T-helper 9 cell (primary cell): ENCODE results near the gene GZMA.

ENCODE experiments used
- DNase-seq: peaks from one replicate; pipeline ENCODE4 v3.0.0-alpha.2; 2020

GZMA gene

DNA sequence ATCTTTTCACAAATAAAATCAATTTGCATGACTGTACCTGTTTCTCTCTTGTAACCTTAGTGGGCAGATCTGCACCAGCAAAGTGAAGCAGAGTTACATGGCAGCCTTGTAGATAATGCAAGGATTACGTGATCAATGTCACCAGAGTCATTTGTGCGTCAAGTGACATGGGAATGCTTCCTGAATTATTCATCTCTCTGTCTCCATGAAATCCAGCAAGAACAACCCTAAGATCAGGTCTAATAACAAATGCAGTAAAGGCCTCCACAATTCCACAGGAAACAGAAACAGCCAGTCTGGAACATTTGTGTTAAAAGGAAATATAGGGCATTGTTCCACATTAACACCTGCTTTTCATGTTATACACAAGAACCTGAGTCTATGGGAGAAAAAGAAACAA, 7.8 kb downstream of the GZMA start:
- no peak for DNase-seq

DNA sequence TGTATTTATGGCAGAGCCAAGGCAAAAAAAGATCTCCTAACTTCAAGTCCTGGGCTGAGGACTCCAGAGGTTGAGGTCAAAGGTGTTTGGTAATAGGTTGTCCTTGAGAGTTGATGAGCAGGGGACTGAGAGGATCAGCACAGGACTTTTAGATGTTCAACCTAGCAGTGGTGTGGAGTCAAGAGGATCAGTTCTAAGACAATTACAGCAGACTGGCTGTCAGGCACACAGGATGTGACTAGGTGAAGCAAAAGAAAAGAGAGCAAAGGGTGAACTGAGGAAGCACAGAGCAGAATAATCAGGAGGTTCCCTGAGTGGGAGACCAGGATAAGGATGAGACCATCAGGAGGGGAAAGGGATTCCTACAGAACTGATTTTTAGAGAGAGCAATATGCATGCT, 10.9 kb downstream of the GZMA start:
- DNase-seq, result no peak

DNA sequence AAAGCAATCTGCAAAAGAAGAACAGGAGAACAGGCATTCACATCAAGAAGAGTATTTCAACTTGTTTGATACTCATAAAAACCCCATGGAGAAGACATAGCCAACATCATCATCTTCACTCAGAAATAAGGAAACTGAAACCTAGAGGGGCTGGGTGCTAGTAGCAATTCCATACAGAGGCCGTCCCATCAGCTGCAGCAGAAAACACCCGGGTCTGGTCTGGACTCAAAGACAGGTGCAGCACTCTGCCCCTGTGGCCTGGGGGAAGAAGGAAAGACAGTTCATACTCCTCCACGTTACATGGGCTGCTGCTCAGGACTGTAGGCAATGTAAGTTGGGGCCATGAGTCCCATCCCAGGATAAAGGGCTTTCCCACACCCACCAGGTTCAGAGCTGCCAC, 11.6 kb downstream of the GZMA start:
- no peak for DNase-seq

DNA sequence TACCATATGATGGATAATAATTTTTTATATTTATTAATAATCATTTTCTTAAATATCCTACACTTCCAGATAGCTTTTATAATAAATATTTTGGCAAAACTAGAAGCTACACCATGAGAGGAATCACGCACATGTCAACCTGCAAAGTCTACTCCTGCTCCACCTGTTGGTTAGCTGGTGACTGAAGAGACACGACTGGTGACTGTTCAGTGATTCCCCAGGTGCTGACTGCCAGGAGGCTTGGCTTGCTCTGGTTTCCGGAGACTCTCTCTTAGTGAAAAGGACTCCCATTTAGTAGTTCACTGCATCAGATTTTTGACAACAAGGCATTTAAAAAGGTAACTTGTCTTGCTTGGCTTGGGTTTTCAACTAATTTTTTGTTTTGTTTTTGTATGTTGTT, 20.9 kb downstream of the GZMA start:
- DNase-seq, result no peak

DNA sequence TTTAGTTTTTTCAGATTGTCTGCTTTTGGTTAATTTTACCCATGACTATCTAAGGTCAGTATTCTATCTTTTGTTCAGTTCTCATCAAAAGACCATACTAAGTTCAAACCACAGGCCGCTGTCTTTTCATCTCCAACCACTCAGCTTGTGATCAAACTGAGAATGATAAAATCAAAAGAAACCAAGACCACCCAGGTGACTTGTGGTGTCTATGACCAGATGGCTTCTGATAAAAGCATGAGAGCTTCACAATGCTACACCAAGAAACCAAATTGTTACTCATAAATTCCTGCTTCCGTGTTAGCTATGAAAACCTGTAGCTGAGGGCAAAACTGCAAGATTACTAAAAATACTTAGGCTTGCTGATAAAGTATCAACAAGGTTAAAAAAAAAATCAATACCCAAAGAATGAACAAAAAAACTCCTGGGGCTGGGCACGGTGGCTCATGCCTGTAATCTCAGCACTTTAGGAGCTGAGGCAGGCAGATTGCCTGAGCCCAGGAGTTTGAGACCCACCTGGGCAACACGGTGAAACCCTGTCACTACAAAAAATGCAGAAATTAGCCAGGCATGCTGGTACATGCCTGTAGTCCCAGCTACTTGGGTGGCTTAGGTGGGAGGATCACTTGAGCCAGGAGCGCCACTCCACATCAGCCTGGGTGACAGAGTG, 31.7 kb downstream of the GZMA start:
- no peak for DNase-seq

DNA sequence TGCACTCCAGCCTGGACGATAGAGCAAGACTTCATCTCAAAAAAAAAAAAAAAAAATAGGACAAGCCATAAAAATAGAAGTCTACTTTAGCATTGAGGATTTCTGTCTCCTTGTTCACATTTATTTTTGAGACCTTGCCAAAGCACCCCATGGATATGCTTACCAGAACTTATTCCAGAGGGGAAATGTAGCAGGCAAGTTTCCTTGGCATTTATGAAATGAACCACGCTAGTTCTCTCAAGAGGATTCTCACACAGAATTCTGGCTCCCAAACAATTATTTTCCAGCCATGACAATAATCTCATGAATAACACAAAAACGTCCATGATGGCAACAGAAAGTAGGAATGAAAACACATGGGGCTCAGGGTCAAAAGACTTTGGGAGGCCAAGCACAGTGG, 34.1 kb downstream of the GZMA start:
- no peak for DNase-seq

DNA sequence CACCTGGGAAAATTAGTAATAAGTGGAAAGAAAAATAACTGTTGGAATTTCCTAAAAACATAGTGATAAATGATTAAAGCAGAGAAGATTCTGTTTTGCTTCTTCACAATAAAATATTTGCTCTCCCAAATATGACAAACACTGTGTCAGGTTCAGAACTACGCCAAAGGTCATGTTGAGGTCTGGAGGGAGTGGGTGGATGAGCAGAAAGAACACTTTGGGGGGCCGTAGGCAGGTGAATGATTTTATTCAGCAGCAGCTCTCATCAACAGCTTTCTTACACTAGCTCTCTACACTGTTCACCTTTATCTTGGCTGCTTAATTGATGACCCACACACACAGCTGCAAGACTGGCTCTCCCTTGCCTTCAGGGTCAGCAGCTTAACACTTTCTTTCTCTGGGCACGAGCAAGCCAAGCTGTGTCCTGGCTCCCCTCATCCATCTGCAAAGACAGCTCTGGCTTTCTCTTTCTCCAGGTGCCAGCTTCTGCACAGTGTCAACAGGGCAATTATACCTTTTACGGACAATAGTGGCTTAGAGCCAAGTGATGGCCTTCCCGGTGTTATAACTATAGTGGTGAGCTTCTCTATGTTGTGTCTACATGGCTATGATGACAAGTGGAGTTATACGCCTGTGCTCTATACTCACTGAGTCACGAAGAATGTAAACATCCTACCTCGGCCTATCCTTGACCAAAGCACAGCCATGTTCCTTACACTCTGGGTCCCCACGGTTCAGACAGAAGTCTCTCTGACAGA, 38.6 kb downstream of the GZMA start:
- DNase-seq, result no peak

DNA sequence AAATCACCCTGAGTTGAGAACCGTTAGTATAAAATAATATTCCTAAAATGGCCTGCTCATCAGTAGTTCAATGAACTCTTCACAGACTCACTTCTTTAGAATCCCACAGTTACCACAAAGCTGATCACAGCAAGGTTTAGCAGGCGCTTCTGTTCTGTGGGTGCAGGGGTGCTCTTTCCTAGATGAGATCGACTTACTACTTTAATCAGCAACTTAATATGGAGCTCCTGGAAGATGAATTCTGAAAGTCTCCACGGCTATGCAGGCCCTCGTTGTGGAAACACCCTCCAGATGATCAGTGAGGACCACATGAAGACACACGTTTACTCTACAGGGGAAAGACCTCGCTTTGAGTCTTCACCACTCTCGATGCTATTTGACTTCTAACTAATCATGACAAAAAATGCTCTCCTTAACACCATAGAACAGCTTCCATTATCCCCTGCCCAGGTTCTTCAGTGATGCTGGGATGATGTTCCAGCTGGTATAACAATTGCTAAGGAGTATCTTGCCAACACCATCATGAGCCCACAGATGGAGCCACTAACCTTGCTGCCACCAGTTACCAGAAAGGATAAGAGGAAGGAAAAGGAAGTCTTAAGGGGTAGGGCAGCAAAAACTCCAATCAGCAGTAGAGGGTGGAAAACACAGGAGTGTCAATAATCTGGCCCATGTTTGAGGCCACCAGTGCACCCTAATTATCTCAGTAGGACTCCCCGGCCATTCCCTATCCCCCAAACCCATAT, 39.7 kb downstream of the GZMA start:
- no peak for DNase-seq

DNA sequence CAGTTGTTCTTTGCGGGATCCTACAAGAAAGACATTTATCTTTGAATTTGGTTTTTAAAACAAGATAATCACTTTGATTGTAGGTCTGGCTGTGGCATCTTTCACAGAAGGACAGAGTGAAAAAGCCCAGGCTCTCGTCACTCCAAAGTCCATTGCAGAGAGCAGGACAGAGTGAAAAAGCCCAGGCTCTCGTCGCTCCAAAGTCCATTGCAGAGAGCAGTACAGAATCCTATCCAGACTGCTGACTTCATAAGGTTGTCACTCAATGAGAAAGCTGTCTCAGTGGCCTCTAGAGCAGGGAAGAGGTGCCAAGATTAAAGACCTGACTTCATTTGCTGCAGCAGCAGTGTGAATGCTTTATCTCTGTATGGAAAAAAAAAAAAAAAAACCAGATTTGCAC, 41.2 kb downstream of the GZMA start:
- DNase-seq, result no peak

DNA sequence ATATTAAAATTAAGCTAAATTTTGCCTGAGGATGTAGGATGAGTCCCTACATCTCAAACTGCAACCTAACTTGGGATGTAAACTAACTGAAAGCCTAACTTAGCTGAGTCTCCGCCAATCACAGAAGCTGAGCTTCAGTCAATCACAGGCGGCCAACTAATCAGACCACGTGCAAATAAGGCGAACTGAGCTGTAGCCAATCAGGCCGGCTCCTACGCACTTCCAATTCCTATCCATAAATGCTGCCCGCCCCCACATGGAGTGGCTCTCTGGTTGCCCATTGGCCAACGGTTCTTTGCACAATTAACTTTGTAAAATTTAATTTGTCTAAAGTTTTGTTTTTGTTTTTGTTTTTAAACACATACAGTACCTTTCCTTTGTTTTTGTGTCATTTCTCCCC, 43.6 kb downstream of the GZMA start:
- DNase-seq, result no peak

DNA sequence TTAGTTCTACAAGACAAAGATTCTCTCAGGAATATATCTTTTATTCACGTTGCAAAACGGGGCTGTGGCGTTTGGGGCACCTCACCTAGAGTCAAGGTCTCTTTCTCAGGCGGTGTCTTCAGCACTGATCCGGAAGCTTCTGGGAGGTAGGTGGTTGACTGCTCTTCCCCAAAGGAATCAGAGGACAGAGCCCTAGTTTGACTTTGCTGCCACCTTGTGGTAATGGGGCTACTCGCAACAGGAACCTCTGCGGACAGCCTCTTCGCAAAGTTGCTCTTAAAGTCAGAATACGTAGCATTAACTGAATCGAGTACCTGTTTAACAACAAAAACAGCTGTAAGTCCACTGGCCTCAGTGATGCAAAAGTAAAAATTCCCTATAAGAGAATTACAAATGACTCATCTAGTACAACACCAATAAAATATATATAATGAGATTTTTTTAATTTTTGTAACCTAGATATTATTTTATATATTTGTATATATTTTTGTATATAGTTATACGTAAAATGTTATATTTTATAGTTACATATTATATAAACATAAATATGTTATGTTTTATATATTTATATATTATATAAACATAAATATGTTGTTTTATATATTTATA, 44.2 kb downstream of the GZMA start:
- DNase-seq, result peak; percentile 71

DNA sequence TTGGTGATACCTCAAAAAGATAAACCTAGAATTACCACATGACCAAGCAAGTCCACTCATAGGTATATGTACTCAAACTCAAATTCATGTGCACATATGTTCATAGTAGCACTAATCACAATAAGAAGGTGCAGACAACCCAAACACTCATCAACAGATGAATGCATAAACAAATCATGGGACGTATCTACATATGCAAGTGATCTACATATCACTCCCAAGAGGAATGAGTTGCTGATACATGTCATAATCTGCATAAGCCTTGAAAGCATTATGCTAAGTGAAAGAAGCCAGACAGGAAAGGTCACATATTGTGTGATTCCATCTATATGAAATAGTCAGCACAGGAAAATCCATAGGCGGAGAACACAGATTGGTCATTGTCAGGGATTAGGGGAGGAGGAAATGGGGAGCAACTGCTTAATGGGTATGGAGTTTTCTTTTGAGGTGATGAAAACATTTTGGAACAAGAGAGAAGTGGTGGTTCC, 46.9 kb downstream of the GZMA start:
- no peak for DNase-seq

DNA sequence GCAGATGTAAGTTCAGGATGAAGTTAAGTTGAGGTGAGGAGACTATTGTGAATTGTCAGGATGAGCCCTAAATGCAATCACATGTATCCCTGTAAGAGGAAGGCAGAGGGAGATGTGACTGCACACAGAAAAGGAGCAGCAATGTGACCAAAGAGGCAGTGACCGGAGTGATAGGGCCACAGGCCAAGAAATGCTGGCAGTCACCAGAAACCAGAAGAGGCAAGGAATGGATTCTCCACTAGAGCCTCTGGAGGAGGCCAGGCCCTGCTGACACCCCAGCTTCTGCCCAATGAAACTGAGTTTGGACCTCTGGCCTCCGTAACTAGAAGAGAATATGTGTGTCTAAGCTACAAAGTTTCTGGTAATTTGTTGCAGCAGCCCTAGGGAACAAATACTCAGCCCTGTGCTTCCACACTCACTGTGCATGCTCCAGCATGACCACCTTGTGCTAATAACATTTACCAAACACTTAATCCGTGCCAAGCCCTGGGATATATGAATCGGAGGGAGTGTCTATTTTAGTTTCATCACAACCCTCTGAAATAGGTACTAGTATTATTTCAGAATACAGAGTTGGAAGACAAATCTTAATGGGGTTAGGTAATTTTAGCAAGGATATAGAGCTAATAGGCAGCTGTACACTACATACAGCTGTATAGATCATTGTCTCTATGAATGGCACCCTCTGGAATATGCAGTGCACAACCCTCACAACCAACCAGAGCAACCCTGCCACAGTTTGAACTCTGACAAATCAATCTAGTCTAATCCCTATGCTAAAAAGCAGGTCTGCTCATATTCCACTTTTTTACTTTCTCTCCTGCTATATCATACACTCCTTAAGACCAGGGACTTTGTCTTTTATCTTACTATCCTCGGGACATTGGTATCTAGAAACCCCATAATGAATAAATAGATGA, 49.7 kb downstream of the GZMA start:
- no peak for DNase-seq

DNA sequence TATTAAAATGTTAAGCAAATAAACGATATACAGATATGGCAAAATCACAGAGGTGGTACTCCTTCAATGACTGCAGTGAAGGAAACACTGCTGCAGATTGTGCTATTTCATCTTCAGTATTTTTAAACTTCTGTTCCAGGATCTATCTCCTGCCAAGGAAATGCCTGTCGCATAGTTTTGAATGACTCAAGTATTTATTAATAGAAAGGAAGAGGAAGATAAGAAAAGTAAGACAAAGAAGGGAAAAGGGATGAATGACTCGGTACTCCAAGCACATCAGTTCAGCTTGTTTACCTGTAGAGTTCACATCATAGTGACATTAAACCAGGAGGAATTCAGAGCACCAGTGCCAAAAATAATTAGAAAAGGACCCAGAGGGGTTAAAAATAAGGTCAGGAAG, 52.4 kb downstream of the GZMA start:
- no peak for DNase-seq
